Measurements from ENCODE around the gene CLIP2. TPM values are rescaled to one million over a fixed set of nuclear protein-coding genes. Genes with fewer than 3 reads are reported as not detected.
A peak's percentile ranks its signal among the peaks of the same experiment; 100 is the strongest.

Gene CLIP2
- polyA plus RNA-seq, 1 donor from 2014 or later, result 25.7 TPM

- no peaks in the 10 kb centered on the region for H3K9me3 ChIP-seq (ENCODE audit: low read length)
- no peak overlapping the region for H3K4me3 ChIP-seq (ENCODE audit: low read length)
- H2AFZ ChIP-seq (ENCODE audit: low read depth, low read length), result no peak overlapping the region
- no peaks in the 10 kb centered on the region for H3K79me2 ChIP-seq (replicated peaks; ENCODE audit: insufficient read depth, low read length)
- H3K27ac ChIP-seq (ENCODE audit: low read length), result no peak overlapping the region
- TF ChIP-seq POLR2AphosphoS5 (IDR thresholded peaks at IDR 0.05) (no peak), EP300 (conservative IDR thresholded peaks at IDR 0.05; ENCODE audit: poor library complexity, severe bottlenecking) (no peak), CTCF (IDR thresholded peaks at IDR 0.05; ENCODE audit: poor library complexity, severe bottlenecking) (no peak), REST (IDR thresholded peaks at IDR 0.05; ENCODE audit: borderline replicate concordance) (no peak), RAD21 (conservative IDR thresholded peaks at IDR 0.05) (no peak), EZH2 (IDR thresholded peaks at IDR 0.05; ENCODE audit: borderline replicate concordance, insufficient read depth, low read length, poor library complexity, severe bottlenecking) (no peak), TAF1 (IDR thresholded peaks at IDR 0.05; ENCODE audit: low read depth) (no peak), MXI1 (conservative IDR thresholded peaks at IDR 0.05; ENCODE audit: poor library complexity, severe bottlenecking) (no peak), SMC3 (conservative IDR thresholded peaks at IDR 0.05; ENCODE audit: poor library complexity) (no peak)
- H3K9ac ChIP-seq (ENCODE audit: low read length), result no peak overlapping the region
- H3F3A ChIP-seq (ENCODE audit: insufficient read depth, low read length, poor library complexity, severe bottlenecking), result no peaks in the 10 kb centered on the region
- no peaks in the 10 kb centered on the region for H3K27me3 ChIP-seq (ENCODE audit: insufficient read depth, low read depth, low read length)
- no peaks in the 10 kb centered on the region for H3K36me3 ChIP-seq (ENCODE audit: insufficient read depth, low read length)
- H3K9me2 ChIP-seq (ENCODE audit: insufficient read depth, low read length), result no peaks in the 10 kb centered on the region
- H4K20me1 ChIP-seq (ENCODE audit: insufficient read depth), result no peaks in the 10 kb centered on the region
- no peak overlapping the region for H3K4me2 ChIP-seq (ENCODE audit: low read length)
Observed at GRCh38 chr7:74404741-74405140, 115.5 kb downstream of the CLIP2 start.

- TF ChIP-seq EZH2 (IDR thresholded peaks at IDR 0.05; ENCODE audit: borderline replicate concordance, insufficient read depth, low read length, poor library complexity, severe bottlenecking) (no peak), REST (IDR thresholded peaks at IDR 0.05; ENCODE audit: borderline replicate concordance) (no peak), CTCF (IDR thresholded peaks at IDR 0.05; ENCODE audit: poor library complexity, severe bottlenecking) (peak; percentile 49)
- no peaks in the 10 kb centered on the region for H3K27me3 ChIP-seq (ENCODE audit: insufficient read depth, low read depth, low read length)
- H2AFZ ChIP-seq (ENCODE audit: low read depth, low read length), result no peak overlapping the region
- no peak overlapping the region for H3K4me2 ChIP-seq (ENCODE audit: low read length)
- H3F3A ChIP-seq (ENCODE audit: insufficient read depth, low read length, poor library complexity, severe bottlenecking), result no peaks in the 10 kb centered on the region
- no peak overlapping the region for H3K9ac ChIP-seq (ENCODE audit: low read length)
- H3K4me3 ChIP-seq (ENCODE audit: low read length), result no peak overlapping the region
- no peaks in the 10 kb centered on the region for H3K79me2 ChIP-seq (replicated peaks; ENCODE audit: insufficient read depth, low read length)
- no peaks in the 10 kb centered on the region for H4K20me1 ChIP-seq (ENCODE audit: insufficient read depth)
- no peaks in the 10 kb centered on the region for H3K9me2 ChIP-seq (ENCODE audit: insufficient read depth, low read length)
- no peak overlapping the region for H3K27ac ChIP-seq (ENCODE audit: low read length)
- no peaks in the 10 kb centered on the region for H3K36me3 ChIP-seq (ENCODE audit: insufficient read depth, low read length)
- H3K9me3 ChIP-seq (ENCODE audit: low read length), result no peaks in the 10 kb centered on the region
Observed at GRCh38 chr7:74405191-74405898, 116.1 kb downstream of the CLIP2 start.

Measured in neural cell (in vitro differentiated cells).